A549 treated with GW870086 at 1 μM for 4 hours (cell line): Measurements from ENCODE around the gene AMPH. TPM values are rescaled to one million over a fixed set of nuclear protein-coding genes. Genes with fewer than 3 reads are reported as not detected.

Experiments used
- total RNA-seq: library from RNA; stranded (reverse); fragments of 200-300 nt; extraction: Qiagen RNA extraction; gene quantifications from 5 replicates; pipeline ENCODE4 v1.2.3, GENCODE V29; 2022; ENCODE audit warnings: low read depth

AMPH gene
- 0.09 to 0.12 TPM (median 0.10 TPM) in 3 of 5 replicates, not detected in the others for total RNA-seq

GRCh38 chr7:38630720-38631673 is at the start of gene AMPH:
TSS of gene AMPH (minus strand) at chr7:38631373. CDS start at chr7:38631351, 22 bp downstream.

